Globus pallidus (tissue), 1 donor: Measurements from ENCODE around the gene SLX9.

ENCODE experiments used
- DNase-seq: peaks from one replicate; pipeline ENCODE4 v3.0.0-alpha.2; 2015; ENCODE audit warnings: low spot score

Gene SLX9

DNA sequence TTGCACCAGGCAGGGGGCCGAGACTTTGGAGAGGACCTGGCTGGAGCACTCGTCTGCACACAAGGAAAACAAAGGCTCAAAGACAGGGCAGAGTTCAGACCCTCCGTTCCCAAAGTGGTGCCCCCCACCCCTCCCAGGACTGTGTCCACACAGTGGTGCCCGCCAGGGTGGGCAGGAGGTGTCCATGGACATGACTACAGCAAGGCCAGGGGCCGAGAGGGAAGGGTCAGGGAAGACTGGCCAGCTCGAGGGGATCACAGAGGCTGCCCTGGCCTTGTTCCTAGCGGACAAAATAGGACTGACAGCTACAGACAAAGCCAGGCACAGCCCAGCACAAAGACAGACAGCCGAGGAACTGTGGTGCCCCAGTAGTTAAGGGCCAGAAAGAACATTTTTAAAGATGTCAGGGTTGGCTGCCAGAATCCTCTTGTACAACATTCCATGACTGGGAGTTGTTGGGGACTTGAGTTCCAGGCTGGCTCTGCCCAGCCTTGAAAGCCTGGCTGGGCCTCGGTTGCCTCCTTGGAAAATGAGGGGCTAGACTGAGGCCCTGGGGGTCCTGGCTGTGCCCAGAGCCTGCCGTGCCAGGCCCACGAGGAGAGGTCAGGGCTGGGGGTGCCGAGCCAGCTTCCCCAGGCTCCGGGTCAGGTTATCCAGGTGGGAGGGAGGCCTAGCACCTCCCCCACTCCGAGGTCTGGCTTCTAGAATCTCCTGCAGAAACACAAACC lies 63.7 kb downstream of the SLX9 start:
- peak; percentile 22 for DNase-seq

DNA sequence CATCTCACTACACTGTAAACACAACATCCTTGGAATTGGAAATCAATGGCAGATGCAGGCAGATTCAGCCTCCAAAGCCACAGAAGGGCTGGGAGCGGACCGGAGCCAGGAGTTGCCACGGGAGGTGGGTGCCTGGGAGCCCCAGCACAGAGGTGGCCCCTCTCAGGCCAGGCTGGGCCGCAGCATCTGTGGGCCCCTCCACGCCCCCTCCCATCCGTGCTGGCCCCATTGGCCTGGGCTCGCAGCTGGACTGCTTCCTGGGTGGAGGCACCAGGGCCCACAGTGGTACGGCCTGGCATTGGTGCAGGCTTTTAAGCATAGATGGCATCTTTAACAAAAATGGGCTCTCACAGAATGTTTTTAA lies 64.2 kb downstream of the SLX9 start:
- DNase-seq: no peak

DNA sequence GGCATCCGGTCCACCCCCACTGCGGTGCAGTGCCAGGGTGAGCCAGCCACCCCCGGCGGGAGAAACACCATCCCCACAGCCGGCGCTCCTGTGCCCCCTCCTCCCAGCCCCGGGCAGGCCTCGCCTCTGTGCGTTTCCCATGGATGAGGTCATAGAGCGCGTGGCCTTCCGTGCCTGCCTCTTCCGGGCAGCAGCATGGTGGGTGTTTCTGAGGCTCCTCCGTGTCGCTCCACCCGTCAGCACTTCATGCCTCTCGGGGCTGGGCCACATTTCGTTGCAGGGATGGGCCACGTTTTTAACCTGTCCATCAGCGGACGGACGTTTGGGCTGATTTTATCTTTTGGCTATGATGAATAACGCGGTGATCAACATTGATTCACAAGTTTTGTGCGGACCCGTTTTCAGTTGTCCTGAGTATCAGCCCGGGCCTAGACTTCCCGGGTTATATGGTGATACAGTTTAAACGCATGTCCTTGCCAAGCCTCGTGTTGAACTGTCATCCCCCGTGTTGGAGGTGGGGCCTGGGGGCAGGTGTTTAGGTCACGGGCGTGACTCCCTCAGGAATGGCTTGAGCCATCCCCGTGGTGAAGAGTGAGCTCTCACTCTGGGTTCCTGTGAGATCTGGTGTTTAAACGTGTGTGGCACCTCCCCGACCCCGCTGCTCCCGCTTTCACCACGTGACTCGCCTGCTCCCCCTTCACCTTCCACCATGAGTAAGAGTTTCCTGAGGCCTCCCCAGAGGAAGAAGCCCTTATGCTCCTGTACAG lies 64.8 kb downstream of the SLX9 start:
- no peak for DNase-seq

DNA sequence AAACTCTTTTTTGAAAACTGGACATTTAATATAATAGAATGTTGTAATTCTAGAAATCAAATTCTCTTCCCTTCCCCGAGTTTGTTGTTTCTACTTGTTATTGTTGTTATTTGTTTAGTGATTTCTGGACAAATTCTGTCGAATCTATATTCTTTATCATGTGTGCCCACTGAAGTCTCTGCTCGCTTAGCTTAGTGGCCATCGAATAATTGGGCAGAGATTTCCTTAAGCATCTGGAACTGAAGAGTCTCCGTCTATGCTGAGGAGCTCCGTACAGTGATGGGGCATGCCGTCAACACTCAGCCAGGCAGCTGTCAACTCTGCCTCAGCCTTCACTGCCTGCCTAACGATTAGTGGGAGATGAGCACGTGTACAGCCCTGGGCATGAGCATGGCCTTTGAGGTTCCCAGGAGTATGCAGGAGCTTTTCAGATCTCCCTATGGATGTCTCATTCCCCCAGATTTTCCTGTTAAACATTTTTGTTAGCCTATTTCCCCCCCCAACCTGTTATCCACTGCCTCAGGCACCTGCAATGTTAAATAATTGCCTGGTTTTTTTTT lies 66.8 kb downstream of the SLX9 start:
- DNase-seq: no peak

DNA sequence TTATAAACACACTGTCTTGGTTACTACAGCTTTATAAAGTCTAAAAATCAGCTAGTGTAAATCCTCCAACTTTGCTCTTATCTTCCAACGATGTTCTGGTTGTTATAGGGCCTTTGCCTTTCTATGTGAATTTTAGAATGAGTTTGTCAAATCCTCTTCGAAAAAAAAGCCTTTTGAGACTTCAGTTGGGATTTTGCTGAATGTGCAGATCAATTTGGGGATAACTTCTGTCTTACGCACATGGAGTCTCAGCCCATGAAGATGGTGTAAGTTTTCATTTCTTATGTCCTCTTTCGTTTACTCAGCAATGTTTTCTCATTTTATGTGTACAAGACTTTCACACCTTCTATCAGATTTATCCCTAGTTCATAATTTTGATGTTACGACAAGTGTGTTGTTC lies 69.8 kb downstream of the SLX9 start:
- DNase-seq: no peak

DNA sequence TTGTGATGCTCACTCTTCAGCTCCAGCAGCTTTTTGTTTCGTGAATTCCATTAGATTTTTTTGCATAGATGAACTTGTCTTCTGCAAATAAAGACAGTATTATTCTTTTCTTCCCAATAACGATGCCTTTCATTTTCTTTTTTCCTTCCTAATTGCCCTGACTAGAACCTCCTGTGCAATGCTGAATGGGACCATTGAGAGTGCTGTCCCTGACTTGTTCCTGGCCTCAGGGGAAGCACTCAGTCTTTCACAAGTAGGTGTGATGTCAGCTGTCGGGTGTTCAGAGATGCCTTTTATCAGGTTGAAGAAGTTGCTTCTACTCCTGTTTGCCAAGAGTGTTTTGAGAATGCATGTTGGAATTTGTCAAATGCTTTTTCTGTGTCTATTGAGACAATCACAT lies 70.3 kb downstream of the SLX9 start:
- no peak for DNase-seq

DNA sequence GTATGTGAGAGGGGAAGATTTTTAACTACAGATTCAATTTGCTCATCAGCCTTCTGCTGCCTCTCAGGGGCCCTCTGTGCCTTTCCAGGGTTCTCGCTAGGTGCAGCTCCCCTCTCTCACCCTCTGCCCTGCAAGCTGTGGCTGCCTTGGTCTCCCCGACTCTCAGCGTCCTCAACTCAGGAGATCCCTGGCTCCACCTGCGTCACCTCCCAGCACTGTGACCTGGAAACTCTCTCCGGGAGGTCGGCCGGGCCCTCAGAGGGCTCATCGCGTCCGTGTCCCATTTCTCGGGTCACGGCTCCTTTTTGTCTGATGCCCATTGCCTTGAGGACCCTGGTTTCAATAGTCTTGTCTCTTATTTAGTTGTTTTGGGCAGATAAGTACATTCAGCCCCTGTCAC lies 71.0 kb downstream of the SLX9 start:
- DNase-seq: no peak

DNA sequence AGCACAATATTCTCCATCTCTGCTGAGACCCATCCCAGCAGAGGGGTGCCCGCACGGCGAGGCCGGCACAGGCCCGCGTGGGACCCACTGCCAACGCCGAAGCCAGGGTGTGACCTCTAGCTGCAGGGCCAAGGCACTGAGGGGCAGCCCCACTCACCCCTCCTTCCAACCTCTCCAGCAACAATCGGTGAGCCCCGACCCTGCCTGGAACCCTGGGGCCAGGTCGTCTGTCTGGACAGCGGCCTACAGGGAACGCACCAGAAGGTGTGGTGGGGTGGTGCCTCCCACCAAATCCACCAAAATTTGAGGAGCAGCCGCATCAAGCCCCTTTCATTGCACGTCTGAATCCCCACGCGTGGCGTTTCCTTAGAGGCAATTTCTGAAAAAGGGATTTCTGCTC lies 71.6 kb downstream of the SLX9 start:
- no peak for DNase-seq

DNA sequence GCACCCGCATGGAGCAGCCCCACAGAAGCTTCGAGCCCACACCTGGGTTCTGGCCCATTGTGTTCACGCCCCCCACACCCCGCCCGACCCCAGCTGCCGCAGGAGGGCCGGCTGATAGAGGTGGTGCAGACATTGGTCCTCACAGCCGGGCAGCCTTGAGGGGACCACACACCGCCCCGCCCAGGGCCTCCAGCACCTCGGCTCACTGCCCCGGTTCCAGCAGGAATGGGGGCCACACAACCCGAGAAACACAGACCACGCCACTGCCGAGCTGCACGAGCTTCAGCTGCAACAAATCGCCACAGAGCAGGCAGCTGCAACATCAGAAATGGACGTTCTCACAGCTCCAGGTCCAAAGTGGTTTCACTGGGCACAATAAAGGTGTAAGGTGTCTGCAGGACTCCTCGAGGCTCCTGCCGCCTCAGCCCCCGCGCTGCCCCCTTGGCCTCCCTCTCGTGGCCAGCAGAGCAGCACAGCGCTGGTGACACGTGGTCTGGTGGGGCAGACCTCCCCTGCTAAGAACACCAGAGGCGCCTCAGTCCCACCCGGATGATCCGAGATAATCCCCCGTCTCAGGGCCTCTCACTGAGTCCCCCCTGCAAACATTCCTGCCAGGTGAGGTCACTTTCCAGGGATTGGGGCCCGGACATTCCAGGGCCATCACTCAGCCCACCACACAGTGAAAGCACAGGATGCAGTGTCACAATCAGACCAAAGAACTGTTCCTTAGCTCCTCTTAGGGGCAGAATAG lies 72.3 kb downstream of the SLX9 start:
- no peak for DNase-seq

DNA sequence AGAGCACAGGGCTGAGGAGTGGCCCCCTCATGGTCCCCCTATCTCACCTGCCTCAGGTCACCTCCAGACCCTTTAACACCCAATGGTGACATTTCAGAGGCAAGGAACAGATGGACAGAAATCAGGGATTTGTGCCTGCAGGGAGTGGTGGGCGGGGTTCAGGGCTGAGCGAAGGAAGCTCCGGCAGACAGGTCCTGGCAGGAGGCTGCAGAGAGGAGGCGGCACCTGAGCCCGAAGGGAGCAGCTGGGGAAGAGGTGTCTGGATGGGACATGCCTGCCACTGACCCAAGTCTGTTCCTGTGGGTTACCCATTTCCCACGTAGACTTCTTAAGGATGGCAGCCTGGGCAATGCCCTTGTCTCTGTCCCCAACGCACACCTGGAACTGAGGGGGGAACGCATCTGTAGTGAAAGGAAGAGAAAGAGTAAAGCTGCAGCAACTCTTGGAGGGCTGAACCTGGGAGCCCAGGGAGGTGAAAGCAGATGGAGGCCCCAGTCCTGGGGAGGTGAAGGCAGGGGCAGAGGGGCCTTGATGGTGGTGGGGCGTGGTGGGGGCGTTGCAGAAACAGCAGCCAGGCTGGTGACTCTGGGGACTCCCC lies 72.9 kb downstream of the SLX9 start:
- no peak for DNase-seq

DNA sequence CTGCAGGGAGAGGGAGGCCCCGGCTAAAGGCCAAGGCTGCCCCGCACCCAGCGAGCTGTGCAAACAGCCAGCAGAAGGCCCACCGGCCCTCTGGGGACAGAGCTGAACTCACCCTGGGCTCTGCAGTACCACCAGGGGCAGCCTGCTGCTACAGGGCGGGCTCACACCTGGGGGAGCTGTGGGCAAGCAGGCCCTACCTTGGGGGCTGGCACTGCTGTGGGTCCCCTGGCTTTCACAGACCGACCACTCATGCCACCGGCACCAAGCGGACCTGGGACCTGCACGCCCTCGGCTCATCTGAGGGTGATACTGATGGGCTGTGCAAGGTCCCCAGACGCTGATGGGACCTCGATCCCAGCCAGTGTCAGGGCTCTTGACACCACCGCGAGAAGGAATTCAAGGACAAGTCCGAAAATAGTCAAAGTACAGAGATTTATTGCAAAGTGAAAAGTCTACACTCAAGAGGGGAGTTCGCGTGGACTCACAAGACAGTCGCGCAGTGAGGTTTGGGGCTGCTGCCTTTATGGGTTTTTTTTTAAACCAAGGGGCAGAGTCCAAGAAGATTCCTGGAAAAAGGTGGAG lies 73.5 kb downstream of the SLX9 start:
- DNase-seq: no peak

DNA sequence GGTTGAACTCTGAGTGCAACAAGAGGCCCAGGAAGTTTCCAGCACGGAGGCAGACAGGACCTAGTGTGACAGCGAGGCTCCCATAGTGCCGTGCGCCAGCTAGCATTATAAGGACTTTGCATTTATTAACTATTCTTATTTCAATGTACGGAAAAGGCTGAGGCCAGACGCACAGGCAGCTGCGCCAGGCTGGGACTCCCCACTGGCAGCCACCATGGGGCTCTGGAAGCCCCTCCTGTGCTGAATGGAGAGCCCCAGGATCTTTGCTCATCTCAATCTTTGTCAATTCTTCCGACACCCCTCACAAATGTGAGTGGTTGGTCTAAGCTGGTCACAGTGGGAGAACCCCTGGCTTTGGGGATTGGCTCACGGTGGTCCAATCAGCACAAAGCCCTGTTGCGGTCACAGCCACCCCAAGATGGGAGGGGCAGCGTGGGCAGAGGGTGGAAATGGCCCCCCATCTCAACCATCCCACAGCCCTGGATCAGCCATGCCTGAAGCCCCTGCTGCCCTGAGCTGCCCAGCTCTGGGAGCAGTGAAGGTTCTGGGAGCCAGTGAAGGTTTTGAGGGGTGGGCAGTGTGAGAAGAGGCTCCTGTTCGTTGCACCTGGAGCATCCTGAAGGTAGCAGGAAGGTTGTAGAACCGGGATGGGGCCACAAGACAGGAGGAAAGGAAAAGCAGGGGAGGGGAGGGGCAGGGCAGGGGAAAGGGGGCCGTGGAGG lies 75.1 kb downstream of the SLX9 start:
- no peak for DNase-seq

DNA sequence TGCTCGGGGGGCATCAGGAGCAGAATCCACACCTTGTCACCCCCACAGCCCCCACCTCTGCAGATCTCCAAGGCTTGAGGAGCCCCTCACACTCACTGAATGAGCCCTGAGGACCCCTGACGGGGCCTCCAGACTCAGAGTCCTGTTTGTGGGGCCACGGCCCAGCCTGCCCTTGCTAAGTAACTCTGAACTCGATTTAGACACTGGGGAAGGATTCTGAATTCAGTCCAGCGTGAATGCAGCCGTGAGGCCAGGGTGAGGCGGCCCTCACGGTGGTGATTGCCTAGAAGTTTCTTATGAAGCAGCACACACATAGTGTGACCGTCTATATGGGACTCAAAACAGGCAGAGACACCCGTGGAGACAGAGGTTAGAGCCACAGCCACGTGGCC lies 75.6 kb downstream of the SLX9 start:
- no peak for DNase-seq

DNA sequence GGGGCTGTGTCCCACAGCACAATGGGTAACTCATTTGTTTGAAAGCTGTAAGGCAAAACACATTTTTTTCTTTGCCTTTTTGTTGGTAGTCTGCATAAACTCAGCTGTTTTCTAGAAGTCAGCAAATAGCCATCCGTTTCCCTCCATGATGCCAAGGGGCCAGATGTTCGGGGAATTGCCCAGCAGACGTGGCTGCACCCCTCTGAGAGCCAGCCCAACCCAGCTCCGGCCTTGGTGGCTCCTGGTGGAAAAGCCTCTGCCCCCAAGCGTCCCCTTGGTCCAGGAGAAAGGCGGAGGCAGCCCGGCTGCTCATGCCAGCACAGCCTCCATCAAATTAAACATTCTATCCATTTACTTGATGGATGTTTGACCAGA lies 76.2 kb downstream of the SLX9 start:
- no peak for DNase-seq

DNA sequence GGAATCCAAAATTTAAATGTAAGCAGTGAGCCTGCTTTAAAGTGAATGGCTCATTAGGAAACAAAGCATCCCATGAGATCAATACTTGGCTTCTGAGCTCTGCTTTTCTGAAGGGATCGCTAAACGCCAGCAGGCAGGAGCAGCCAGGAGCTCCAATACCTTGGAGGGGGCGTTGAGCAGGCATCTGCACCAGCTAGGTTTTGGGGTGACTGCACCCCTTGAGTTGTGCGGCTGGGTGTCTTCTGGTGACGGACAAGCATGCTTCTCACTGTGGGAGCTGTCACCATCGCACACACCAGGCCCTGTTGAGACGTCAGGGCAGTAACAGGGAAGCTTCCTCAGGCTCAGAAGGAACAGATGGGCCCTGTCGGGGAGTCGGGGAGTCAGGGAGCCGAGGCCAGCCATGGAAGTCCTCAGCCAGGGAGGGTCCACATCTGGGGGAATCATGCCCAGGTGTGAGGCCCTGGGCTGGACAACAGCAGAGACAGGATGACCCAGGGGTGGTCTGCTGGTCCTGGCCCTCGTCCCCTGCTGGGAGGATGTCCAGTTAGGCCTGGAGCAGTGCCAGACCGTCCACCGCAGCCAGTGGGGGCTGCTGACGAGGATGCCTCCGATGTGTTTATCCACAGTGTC lies 76.7 kb downstream of the SLX9 start:
- DNase-seq: no peak

DNA sequence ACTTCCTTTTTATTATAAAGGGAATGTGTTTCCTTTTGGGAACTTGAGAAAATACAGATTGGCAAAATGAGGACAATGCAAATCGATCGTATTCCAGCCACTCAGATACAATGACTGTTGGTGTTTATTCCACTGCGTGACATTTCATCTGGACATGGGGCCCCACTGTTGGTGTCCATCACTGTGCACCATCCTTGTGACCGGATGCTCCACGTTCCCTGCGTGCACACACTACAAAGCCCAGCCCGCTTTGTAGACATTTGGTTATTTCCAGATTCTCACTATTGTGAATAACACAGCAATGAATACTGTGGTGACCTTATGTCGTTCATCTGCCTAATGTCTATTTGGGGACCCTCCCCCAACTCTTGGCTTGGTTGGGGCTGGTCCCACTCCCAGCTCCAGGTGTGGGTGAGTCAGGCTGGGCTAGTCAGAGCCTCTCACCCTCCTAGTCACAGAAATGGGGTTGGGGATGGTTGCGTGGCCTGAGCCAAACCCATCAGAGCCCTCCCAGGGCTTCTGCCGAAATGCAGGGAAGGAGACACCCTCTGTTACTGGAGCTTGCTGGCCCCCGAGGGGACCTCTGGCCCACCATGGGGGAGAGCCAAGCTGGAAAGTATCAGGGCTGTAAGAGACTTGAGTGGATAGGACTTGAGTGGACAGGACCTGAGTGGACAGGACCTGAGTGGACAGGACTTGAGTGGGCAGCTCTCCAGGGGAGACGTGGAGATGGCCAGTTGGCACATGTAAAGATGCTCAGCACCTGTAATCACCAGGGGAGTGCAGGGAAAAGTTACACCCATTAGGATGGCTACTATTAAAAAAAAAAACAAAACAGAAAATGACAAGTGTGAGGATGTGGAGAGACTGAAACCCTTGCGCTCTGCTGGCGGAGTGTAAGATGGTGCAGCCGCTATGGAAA lies 77.5 kb downstream of the SLX9 start:
- DNase-seq: no peak

DNA sequence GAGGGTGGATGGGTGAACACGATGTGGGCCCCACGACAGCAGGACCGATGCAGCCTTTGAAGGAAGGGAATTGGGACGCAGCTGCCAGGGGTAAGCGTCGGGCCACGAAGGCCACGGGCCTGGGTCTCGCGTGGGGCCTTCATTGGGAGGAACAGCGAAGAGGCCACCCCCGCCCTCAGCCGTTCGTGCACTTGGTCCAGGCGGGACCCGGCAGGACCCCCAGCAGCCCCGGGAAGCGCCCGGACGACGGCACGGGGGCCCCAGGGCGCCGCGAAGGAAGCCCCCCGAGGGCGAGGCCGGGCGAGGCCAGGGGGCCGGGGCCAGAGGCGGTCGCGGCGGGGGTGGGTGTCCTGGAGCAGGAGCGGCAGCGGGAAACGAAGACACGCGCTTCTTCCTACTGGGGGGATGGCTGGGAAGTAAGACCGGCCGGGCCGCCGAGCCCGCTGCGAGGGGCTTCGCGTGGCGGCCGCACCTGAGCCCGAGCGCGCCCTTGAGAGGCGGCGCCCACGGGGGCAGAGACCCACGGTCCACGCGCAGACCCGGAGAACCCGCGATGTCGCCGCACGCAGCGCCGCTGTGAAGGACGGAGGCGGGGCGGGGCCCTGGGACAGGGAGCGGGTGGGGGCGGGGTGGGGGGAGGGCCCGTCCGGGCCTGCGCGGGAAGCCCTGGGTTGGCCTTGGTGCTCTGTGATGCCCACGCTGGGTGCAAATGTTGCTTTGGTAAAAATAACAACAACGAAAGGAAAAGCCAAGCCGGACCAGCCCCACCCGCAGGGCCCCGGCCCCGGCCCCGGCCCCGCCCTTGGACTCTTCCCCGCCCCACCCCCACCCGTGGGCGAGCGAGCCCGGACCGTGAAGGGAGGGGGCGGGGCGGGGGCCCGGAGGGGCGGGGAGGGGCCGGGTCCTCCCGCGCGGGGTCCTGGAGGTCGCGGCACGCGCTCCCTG lies 78.6 kb downstream of the SLX9 start:
- DNase-seq: no peak

DNA sequence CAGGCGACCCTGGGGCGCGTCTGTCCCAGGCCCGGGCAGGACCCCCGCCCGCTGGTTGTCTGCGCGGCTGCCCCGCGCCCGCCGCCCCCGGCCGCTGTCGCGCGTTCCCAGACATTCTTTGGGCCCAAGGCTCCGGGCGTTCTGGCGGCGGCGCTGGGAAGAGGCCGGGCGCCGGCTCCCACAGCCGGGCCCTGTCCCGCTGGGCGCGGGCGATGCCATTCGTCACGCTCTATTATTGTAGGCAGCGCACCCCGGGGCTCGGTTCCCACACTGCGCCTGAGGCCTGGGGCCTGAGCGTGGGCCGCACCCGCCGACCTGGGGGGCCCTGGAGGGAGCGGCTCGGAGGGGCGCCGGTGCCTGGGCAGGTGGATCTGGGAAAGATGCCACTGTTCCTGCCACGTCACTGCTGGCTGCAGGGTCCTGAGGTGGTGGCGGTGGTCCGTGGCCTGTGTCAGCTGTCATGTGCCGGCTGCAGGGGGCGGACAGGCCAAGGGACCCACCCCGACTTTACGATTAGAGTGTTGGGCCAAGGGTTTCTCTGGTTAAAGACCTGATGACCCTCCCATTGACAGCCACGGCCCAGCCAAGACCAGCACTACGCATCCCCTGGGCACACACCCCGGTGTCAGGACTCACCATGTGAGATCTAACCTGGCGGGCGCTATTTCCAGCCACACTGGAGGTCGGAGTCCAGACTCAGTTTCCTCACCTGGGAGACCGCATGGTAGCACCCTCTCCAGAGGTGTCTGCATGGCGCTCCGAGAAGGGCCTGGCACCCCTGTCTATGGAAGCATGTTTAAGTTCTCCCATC lies 79.5 kb downstream of the SLX9 start:
- DNase-seq: no peak
